ENCODE data around the gene CORIN.
"Not testable (repeated sequence)": the region's sequence is repeated elsewhere in the genome, so short reads cannot be mapped to it uniquely, and the experiment has no call there.

CORIN gene

DNA sequence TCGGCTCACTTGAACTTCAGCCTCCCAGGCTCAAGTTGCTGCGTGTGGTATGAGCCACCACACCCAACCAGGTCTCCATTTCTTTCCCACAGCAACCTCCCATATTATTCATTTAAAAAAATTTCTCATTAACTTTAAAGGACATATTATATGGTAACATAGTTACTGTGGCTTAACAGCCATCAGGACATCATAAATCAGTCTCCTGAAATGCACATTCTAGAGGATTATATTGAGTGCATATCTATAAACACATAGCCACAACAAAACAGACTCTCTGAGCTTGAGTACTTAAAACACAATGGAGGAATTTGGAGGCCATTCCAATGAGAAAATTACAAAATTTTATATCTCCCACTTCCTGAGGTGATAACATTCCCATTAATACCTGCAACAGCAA, 61.5 kb downstream of the CORIN start:
- H3K79me2 ChIP-seq (ENCODE audit: low read length): no peaks in the 10 kb centered on the region
- no peaks in the 10 kb centered on the region for H4K20me1 ChIP-seq (ENCODE audit: insufficient read depth, low read length)
- no peak overlapping the region for H3K27ac ChIP-seq (ENCODE audit: low read length)
- TF ChIP-seq EZH2 (optimal IDR thresholded peaks at IDR 0.05; ENCODE audit: low read depth, low read length) (no peak), EZH2phosphoT487 (IDR thresholded peaks at IDR 0.05; ENCODE audit: low read length) (no peak)
- TF ChIP-seq, protein P1, sequence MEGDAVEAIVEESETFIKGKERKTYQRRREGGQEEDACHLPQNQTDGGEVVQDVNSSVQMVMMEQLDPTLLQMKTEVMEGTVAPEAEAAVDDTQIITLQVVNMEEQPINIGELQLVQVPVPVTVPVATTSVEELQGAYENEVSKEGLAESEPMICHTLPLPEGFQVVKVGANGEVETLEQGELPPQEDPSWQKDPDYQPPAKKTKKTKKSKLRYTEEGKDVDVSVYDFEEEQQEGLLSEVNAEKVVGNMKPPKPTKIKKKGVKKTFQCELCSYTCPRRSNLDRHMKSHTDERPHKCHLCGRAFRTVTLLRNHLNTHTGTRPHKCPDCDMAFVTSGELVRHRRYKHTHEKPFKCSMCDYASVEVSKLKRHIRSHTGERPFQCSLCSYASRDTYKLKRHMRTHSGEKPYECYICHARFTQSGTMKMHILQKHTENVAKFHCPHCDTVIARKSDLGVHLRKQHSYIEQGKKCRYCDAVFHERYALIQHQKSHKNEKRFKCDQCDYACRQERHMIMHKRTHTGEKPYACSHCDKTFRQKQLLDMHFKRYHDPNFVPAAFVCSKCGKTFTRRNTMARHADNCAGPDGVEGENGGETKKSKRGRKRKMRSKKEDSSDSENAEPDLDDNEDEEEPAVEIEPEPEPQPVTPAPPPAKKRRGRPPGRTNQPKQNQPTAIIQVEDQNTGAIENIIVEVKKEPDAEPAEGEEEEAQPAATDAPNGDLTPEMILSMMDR (IDR thresholded peaks at IDR 0.05; ENCODE audit: low read length): no peak
- H3K4me2 ChIP-seq (ENCODE audit: low read depth, low read length): no peak overlapping the region
- DNase-seq: no peak
- H3K4me3 ChIP-seq (ENCODE audit: low read length): no peak overlapping the region
- no peaks in the 10 kb centered on the region for H3K9me3 ChIP-seq (replicated peaks; ENCODE audit: insufficient read depth, low read length)
- no peaks in the 10 kb centered on the region for H3K9me2 ChIP-seq (replicated peaks; ENCODE audit: insufficient read depth, low read length)
- H3K27me3 ChIP-seq (replicated peaks; ENCODE audit: insufficient read depth, low read length): peaks cover 18% of the 10 kb centered on the region
- H3F3A ChIP-seq (ENCODE audit: insufficient read depth, low read length): no peaks in the 10 kb centered on the region
- H3K9ac ChIP-seq (ENCODE audit: low read length): no peak overlapping the region
- no peaks in the 10 kb centered on the region for H3K4me1 ChIP-seq (ENCODE audit: low read length)
- no peaks in the 10 kb centered on the region for H3K36me3 ChIP-seq (replicated peaks; ENCODE audit: insufficient read depth, low read length)
- no peak overlapping the region for H2AFZ ChIP-seq (ENCODE audit: low read length)

DNA sequence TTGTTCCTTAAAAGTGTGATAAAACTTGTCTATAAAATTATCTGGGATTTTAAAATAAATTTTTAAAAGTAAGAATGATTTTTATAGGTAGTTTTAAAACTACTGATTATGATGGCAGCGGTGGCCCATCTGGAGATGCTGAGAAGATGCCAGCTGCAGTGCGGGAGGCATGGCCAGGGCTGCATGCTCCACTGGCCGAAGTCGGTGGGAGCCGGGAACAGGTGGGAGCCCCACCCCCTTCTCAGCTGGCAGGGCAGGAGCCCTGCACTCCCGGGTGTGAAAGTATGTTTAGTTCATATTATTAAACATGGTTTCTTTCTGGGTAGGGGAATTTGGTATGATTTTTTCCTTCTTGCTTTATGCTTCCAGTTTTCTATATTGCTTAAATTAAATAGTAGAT, 63.8 kb downstream of the CORIN start:
- no peaks in the 10 kb centered on the region for H3K79me2 ChIP-seq (ENCODE audit: low read length)
- no peaks in the 10 kb centered on the region for H3K9me2 ChIP-seq (replicated peaks; ENCODE audit: insufficient read depth, low read length)
- H4K20me1 ChIP-seq (ENCODE audit: insufficient read depth, low read length): no peaks in the 10 kb centered on the region
- H3K36me3 ChIP-seq (replicated peaks; ENCODE audit: insufficient read depth, low read length): no peaks in the 10 kb centered on the region
- TF ChIP-seq EZH2 (optimal IDR thresholded peaks at IDR 0.05; ENCODE audit: low read depth, low read length) (no peak), EZH2phosphoT487 (IDR thresholded peaks at IDR 0.05; ENCODE audit: low read length) (no peak)
- TF ChIP-seq, protein P1 (IDR thresholded peaks at IDR 0.05; ENCODE audit: low read length): no peak
- H3K9me3 ChIP-seq (replicated peaks; ENCODE audit: insufficient read depth, low read length): no peaks in the 10 kb centered on the region
- H3K4me1 ChIP-seq (ENCODE audit: low read length): no peaks in the 10 kb centered on the region
- H3K4me3 ChIP-seq (ENCODE audit: low read length): no peak overlapping the region
- no peak overlapping the region for H2AFZ ChIP-seq (ENCODE audit: low read length)
- H3F3A ChIP-seq (ENCODE audit: insufficient read depth, low read length): no peaks in the 10 kb centered on the region
- no peak for DNase-seq
- H3K27me3 ChIP-seq (replicated peaks; ENCODE audit: insufficient read depth, low read length): peaks cover 7% of the 10 kb centered on the region; the same call in 1 of the 2 replicates
- H3K9ac ChIP-seq (ENCODE audit: low read length): no peak overlapping the region
- no peak overlapping the region for H3K27ac ChIP-seq (ENCODE audit: low read length)
- no peak overlapping the region for H3K4me2 ChIP-seq (ENCODE audit: low read depth, low read length)

DNA sequence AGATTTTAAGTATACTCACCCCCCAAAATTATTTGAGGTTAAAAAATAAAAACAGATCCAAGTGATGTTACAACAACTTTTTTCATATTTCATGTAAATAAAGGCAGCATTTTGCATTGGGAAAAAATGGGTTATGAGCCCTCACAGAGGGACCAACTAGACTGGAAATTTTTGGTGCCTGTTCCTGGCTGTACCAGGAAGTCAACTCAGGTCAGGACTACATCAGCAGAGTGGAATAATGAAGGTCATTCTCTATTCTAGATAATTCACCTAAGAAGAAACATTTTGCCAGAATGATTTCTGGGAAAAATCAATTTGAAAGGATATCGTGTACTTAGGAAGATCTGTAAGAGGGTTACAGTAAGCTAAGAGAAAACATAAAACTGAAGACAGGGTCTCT, 66.8 kb downstream of the CORIN start:
- DNase-seq: no peak
- no peaks in the 10 kb centered on the region for H3K9me2 ChIP-seq (replicated peaks; ENCODE audit: insufficient read depth, low read length)
- H3K9ac ChIP-seq (ENCODE audit: low read length): no peak overlapping the region
- H3K79me2 ChIP-seq (ENCODE audit: low read length): no peaks in the 10 kb centered on the region
- TF ChIP-seq, protein P1 (IDR thresholded peaks at IDR 0.05; ENCODE audit: low read length): no peak
- TF ChIP-seq EZH2phosphoT487 (IDR thresholded peaks at IDR 0.05; ENCODE audit: low read length): no peak
- TF ChIP-seq EZH2 (optimal IDR thresholded peaks at IDR 0.05; ENCODE audit: low read depth, low read length): no peak
- no peaks in the 10 kb centered on the region for H3K36me3 ChIP-seq (replicated peaks; ENCODE audit: insufficient read depth, low read length)
- no peak overlapping the region for H2AFZ ChIP-seq (ENCODE audit: low read length)
- H3F3A ChIP-seq (ENCODE audit: insufficient read depth, low read length): no peaks in the 10 kb centered on the region
- no peaks in the 10 kb centered on the region for H4K20me1 ChIP-seq (ENCODE audit: insufficient read depth, low read length)
- no peaks in the 10 kb centered on the region for H3K9me3 ChIP-seq (replicated peaks; ENCODE audit: insufficient read depth, low read length)
- no peak overlapping the region for H3K27ac ChIP-seq (ENCODE audit: low read length)
- H3K4me3 ChIP-seq (ENCODE audit: low read length): no peak overlapping the region
- H3K27me3 ChIP-seq (replicated peaks; ENCODE audit: insufficient read depth, low read length): no peaks in the 10 kb centered on the region
- no peak overlapping the region for H3K4me2 ChIP-seq (ENCODE audit: low read depth, low read length)
- no peaks in the 10 kb centered on the region for H3K4me1 ChIP-seq (ENCODE audit: low read length)

DNA sequence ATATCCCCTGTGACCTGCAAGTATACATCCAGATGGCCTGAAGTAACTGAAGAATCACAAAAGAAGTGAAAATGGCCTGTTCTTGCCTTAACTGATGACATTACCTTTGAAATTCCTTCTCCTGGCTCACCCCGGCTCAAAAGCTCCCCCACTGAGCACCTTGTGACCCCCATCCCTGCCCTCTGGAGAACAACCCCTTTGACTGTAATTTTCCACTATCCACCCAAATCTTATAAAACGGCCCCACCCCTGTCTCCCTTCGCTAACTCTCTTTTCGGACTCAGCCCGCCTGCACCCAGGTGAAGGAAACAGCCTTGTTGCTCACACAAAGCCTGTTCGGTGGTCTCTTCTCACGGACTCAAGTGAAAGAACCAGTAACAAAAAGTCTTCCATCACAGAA, 69.9 kb downstream of the CORIN start:
- H3K9ac ChIP-seq (ENCODE audit: low read length); H4K20me1 ChIP-seq (ENCODE audit: insufficient read depth, low read length); H3K9me2 ChIP-seq (replicated peaks; ENCODE audit: insufficient read depth, low read length); H3K4me2 ChIP-seq (ENCODE audit: low read depth, low read length); H3F3A ChIP-seq (ENCODE audit: insufficient read depth, low read length); DNase-seq; H3K27ac ChIP-seq (ENCODE audit: low read length); H3K27me3 ChIP-seq (replicated peaks; ENCODE audit: insufficient read depth, low read length); H3K4me1 ChIP-seq (ENCODE audit: low read length); H3K9me3 ChIP-seq (replicated peaks; ENCODE audit: insufficient read depth, low read length); H3K4me3 ChIP-seq (ENCODE audit: low read length); H3K36me3 ChIP-seq (replicated peaks; ENCODE audit: insufficient read depth, low read length); H2AFZ ChIP-seq (ENCODE audit: low read length); H3K79me2 ChIP-seq (ENCODE audit: low read length): not testable (repeated sequence)

Measured in MM.1S (cell line).